K562 (cell line): ENCODE results near the gene PIK3CB. TPM values are rescaled to one million over a fixed set of nuclear protein-coding genes. Genes with fewer than 3 reads are reported as not detected.
A peak's percentile ranks its signal among the peaks of the same experiment; 100 is the strongest.

Experiments used
- ARID2 ChIP-seq: fragments of 450-650 bp; IDR thresholded peaks from 2 replicates; pipeline ENCODE4 v1.6.1; 2017; ENCODE audit warnings: antibody characterized with exemption, mild to moderate bottlenecking
- CBFB ChIP-seq: sonication (generic); formaldehyde crosslinking; IDR thresholded peaks from 2 replicates; pipeline ENCODE4 v1.4.0; 2020; ENCODE audit warnings: mild to moderate bottlenecking, missing genetic modification reagents
- CTCFL ChIP-seq: IDR thresholded peaks from 2 replicates; pipeline ENCODE4 v1.6.1; 2011; ENCODE audit warnings: borderline replicate concordance, low read depth, mild to moderate bottlenecking, moderate library complexity, low read length; ENCODE audit not compliant: insufficient read depth, poor library complexity, severe bottlenecking
- GATA2 ChIP-seq: sonication (generic); formaldehyde crosslinking; IDR thresholded peaks from 2 replicates; pipeline ENCODE4 v1.4.0; 2020; ENCODE audit warnings: mild to moderate bottlenecking, missing genetic modification reagents
- KLF13 ChIP-seq: fragments of 450-650 bp; IDR thresholded peaks from 2 replicates; pipeline ENCODE4 v1.6.1; 2016; ENCODE audit warnings: missing genetic modification characterization, low read depth, mild to moderate bottlenecking, missing compliant biosample characterization, moderate library complexity, borderline replicate concordance
- MAFG ChIP-seq: fragments of 450-650 bp; conservative IDR thresholded peaks from 2 replicates; pipeline ENCODE4 v1.6.1; 2016; ENCODE audit warnings: missing genetic modification characterization, missing compliant biosample characterization
- NR2F6 ChIP-seq: fragments of 450-650 bp; formaldehyde crosslinking; IDR thresholded peaks from 2 replicates; pipeline ENCODE4 v1.4.0; 2020; ENCODE audit warnings: mild to moderate bottlenecking
- POLR2H ChIP-seq: IDR thresholded peaks from 2 replicates; pipeline ENCODE4 v1.6.1; 2016; ENCODE audit warnings: missing genetic modification characterization, low read depth, mild to moderate bottlenecking, control low read depth, missing compliant biosample characterization, moderate library complexity
- POLR3G ChIP-seq: IDR thresholded peaks from 2 replicates; pipeline ENCODE4 v1.6.1; 2011; ENCODE audit not compliant: insufficient read length, insufficient replicate concordance; ENCODE audit errors: extremely low read depth
- RBFOX2 ChIP-seq: fragments of 200-400 bp; formaldehyde crosslinking; IDR thresholded peaks from 2 replicates; pipeline ENCODE4 v1.6.1; 2017; ENCODE audit warnings: low read depth, mild to moderate bottlenecking, low read length, moderate library complexity
- RBM14 ChIP-seq: fragments of 200-400 bp; formaldehyde crosslinking; IDR thresholded peaks from 2 replicates; pipeline ENCODE4 v1.6.1; 2018; ENCODE audit warnings: low read depth, mild to moderate bottlenecking, low read length, moderate library complexity, borderline replicate concordance; ENCODE audit not compliant: insufficient read depth
- RCOR1 ChIP-seq, 2 experiments: IDR thresholded peaks; 2 replicates each; pipeline ENCODE4 v1.6.1; 2012; ENCODE audit warnings: low read depth in 2 of 2, low read length in 2 of 2, borderline replicate concordance in 1 of 2, improper control_type of control experiment in 1 of 2
- RUNX1 ChIP-seq: sonication (generic); IDR thresholded peaks from 2 replicates; pipeline ENCODE4 v1.6.1; 2016; ENCODE audit warnings: antibody characterized with exemption, low read depth
- SAFB ChIP-seq: fragments of 200-400 bp; formaldehyde crosslinking; IDR thresholded peaks from 2 replicates; pipeline ENCODE4 v1.6.1; 2017; ENCODE audit warnings: low read depth, low read length, borderline replicate concordance
- SRSF1 ChIP-seq: fragments of 200-400 bp; formaldehyde crosslinking; IDR thresholded peaks from 2 replicates; pipeline ENCODE4 v1.6.1; 2017; ENCODE audit warnings: mild to moderate bottlenecking, low read depth, low read length, moderate library complexity
- STAT5A ChIP-seq: IDR thresholded peaks from 2 replicates; pipeline ENCODE4 v1.6.1; 2012; ENCODE audit warnings: low read length, inconsistent platforms, borderline replicate concordance
- TAF15 ChIP-seq: fragments of 200-400 bp; formaldehyde crosslinking; IDR thresholded peaks from 2 replicates; pipeline ENCODE4 v1.6.1; 2017; ENCODE audit warnings: mild to moderate bottlenecking, low read depth, low read length, moderate library complexity
- ZFPM2 ChIP-seq: fragments of 250-450 bp; sonication (Bioruptor Pico); IDR thresholded peaks from 2 replicates; pipeline ENCODE4 v1.5.1; 2022; ENCODE audit warnings: mild to moderate bottlenecking
- ZNF165 ChIP-seq: fragments of 250-450 bp; sonication (Bioruptor Pico); IDR thresholded peaks from 2 replicates; pipeline ENCODE4 v1.4.0; 2020; ENCODE audit warnings: borderline replicate concordance
- ZNF589 ChIP-seq: fragments of 200-800 bp; sonication (Bioruptor generic); IDR thresholded peaks from 2 replicates; pipeline ENCODE4 v1.6.1; 2016; ENCODE audit warnings: low read depth, missing genetic modification characterization, missing compliant biosample characterization
- ZNF764 ChIP-seq: fragments of 250-450 bp; sonication (Bioruptor Pico); IDR thresholded peaks from 2 replicates; pipeline ENCODE4 v1.4.0; 2020; ENCODE audit warnings: low read depth, mild to moderate bottlenecking, moderate library complexity
- polyA plus RNA-seq, 8 experiments: library from polyadenylated mRNA; depleted of rRNA in 4 of 8; stranded (reverse) in 5 of 8; unstranded in 3 of 8; fragments of >200 nt; fragmentation: Nextera tagmentation in 2 of 8; fragmentation: Illumina TruSeq in 1 of 8; extraction: Ambion mirVana in 2 of 8; extraction: Trizol in 1 of 8; gene quantifications; 2 replicates each; pipeline versions ENCODE4 v1.2.1 to v1.2.3, GENCODE V29; 2011 to 2014; ENCODE audit warnings: inconsistent platforms in 1 of 8, missing spikeins in 1 of 8
- total RNA-seq, 7 experiments: library from RNA; depleted of rRNA in 6 of 7; stranded (reverse); fragments of >200 nt in 6 of 7; fragmentation: Illumina TruSeq in 2 of 7; extraction: Trizol in 2 of 7; gene quantifications; 2 replicates each; pipeline versions ENCODE4 v1.2.1 to v1.2.3, GENCODE V29; 2011 to 2021; ENCODE audit warnings: low replicate concordance in 1 of 7
- TF ChIP-seq, protein P1 (sequence below): fragments of 250-450 bp; sonication (Bioruptor Pico); IDR thresholded peaks from 2 replicates; pipeline ENCODE4 v1.5.0; 2021
- TF ChIP-seq, protein P2 (sequence below): fragments of 450-650 bp; IDR thresholded peaks from 2 replicates; pipeline ENCODE4 v1.6.1; 2017; ENCODE audit warnings: antibody characterized with exemption

The PIK3CB gene
- total and polyA plus RNA-seq, 9 of the 15 experiments (the other 6 are each of a cell fraction or from before 2014, with no cell fraction given) = 15.3 to 62.6 (median 28.3) TPM

- TF ChIP-seq CTCFL = no peak
- no peak for TF ChIP-seq RBM14
- TF ChIP-seq POLR2H = peak; percentile 93
- TF ChIP-seq, protein P1, sequence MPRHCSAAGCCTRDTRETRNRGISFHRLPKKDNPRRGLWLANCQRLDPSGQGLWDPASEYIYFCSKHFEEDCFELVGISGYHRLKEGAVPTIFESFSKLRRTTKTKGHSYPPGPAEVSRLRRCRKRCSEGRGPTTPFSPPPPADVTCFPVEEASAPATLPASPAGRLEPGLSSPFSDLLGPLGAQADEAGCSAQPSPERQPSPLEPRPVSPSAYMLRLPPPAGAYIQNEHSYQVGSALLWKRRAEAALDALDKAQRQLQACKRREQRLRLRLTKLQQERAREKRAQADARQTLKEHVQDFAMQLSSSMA (CRISPR knock-in tag) = no peak
- peak; percentile 100 for TF ChIP-seq STAT5A
- TF ChIP-seq RBFOX2 = peak; percentile 57; the same call in 1 of the 2 replicates
- TF ChIP-seq SRSF1 = no peak
- TF ChIP-seq POLR3G = no peak
- peak; percentile 92; the same call in 1 of the 2 replicates for TF ChIP-seq GATA2 (CRISPR knock-in tag)
- TF ChIP-seq, protein P2, sequence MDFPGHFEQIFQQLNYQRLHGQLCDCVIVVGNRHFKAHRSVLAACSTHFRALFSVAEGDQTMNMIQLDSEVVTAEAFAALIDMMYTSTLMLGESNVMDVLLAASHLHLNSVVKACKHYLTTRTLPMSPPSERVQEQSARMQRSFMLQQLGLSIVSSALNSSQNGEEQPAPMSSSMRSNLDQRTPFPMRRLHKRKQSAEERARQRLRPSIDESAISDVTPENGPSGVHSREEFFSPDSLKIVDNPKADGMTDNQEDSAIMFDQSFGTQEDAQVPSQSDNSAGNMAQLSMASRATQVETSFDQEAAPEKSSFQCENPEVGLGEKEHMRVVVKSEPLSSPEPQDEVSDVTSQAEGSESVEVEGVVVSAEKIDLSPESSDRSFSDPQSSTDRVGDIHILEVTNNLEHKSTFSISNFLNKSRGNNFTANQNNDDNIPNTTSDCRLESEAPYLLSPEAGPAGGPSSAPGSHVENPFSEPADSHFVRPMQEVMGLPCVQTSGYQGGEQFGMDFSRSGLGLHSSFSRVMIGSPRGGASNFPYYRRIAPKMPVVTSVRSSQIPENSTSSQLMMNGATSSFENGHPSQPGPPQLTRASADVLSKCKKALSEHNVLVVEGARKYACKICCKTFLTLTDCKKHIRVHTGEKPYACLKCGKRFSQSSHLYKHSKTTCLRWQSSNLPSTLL = peak; percentile 90
- no peak for TF ChIP-seq ZNF165
- no peak for TF ChIP-seq CBFB
- TF ChIP-seq TAF15 = no peak
- peak; percentile 76 to 88; a peak in 3 of 4 replicates for TF ChIP-seq RCOR1 (IDR thresholded peaks at IDR 0.05; ENCODE audit: borderline replicate concordance in 1 of 2, low read depth in 2 of 2, low read length in 2 of 2)
- TF ChIP-seq ZNF764 (CRISPR knock-in tag) = no peak
- TF ChIP-seq KLF13 (tag) = 0 out of 2 replicates have a peak, but pooled peaks have one; percentile 17
- no peak for TF ChIP-seq ZFPM2 (CRISPR knock-in tag)
- peak; percentile 80; the same call in 1 of the 2 replicates for TF ChIP-seq RUNX1
- no peak for TF ChIP-seq ARID2
- peak; percentile 98 for TF ChIP-seq MAFG (tag)
- peak; percentile 88; the same call in 1 of the 2 replicates for TF ChIP-seq ZNF589 (CRISPR knock-in tag)
- no peak for TF ChIP-seq SAFB
- TF ChIP-seq NR2F6 = no peak
These were observed 41.3 kb upstream of the PIK3CB start (continued) for GRCh38 chr3:138875754-138876664.
